Astrocyte (in vitro differentiated cells and primary cell): Measurements from ENCODE around the gene PPP1R14B.

ENCODE experiments used
- CTCF ChIP-seq: IDR thresholded peaks from 2 replicates; pipeline ENCODE4 v1.5.1; 2011; ENCODE audit warnings: low read depth, mild to moderate bottlenecking, inconsistent platforms, low read length, moderate library complexity; ENCODE audit not compliant: insufficient read depth
- EZH2 ChIP-seq: IDR thresholded peaks from 2 replicates; pipeline ENCODE4 v1.6.1; 2012; ENCODE audit warnings: mild to moderate bottlenecking, low read length, inconsistent platforms; ENCODE audit not compliant: insufficient read depth

- no peak for TF ChIP-seq EZH2
- TF ChIP-seq CTCF: no peak
These were observed 13.5 kb upstream of the PPP1R14B start for GRCh38 chr11:64260147-64260708.
